ENCODE data around the gene CAPG.

CAPG gene

GRCh38 chr2:85355521-85355920 is 54.6 kb downstream of the CAPG start:
- DNase-seq: no peak

GRCh38 chr2:85355073-85355410 is 55.1 kb downstream of the CAPG start:
- DNase-seq: no peak

GRCh38 chr2:85354286-85355072 is 55.7 kb downstream of the CAPG start, which contains the start of the genes ELMOD3 and RETSAT:
TSS of gene ELMOD3 (plus strand) at chr2:85354769. CDS start at chr2:85357199, 2,430 bp downstream.
TSS of gene RETSAT (minus strand) at chr2:85354528. CDS start at chr2:85354507, 21 bp downstream.
- peak; percentile 95 for DNase-seq

- DNase-seq: peak; percentile 39
Observed at GRCh38 chr2:85353876-85354285, 56.3 kb downstream of the CAPG start.

GRCh38 chr2:85347599-85347998 is 62.6 kb downstream of the CAPG start:
- DNase-seq: no peak
